NOMO-1 treated with DMSO at 0.1 percent for 48 hours (cell line): ENCODE measurements around the gene OSBPL10.
A peak's percentile ranks its signal among the peaks of the same experiment; 100 is the strongest.
"Not testable (repeated sequence)": the region's sequence is repeated elsewhere in the genome, so short reads cannot be mapped to it uniquely, and the experiment has no call there.

Source experiments
- DNase-seq: peaks from one replicate; lab custom pipeline; 2025; ENCODE audit not compliant: unreplicated experiment; lab: John Stamatoyannopoulos, UW

Gene OSBPL10

DNA sequence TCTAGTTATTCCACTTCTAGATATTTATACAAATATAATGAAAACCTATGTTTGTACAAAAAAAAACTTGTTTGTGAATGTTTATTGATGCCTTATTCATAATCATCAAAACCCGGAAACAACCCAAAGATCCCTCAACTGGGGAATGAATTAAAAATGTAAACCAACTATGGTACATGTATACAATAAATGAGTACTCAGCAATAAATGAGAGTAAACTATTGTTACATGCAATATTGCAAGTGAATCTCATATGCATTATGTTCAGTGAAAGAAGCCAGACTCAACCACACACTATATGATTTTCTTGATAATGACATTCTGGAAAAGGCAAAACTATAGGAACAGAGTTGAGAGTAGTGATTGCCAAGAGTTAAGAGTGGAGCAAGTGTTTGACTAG, 12.8 kb upstream of the OSBPL10 start:
- no peak for DNase-seq

GRCh38 chr3:31992995-31993394, 11.9 kb upstream of the OSBPL10 start:
- DNase-seq, result not testable (repeated sequence)

DNA sequence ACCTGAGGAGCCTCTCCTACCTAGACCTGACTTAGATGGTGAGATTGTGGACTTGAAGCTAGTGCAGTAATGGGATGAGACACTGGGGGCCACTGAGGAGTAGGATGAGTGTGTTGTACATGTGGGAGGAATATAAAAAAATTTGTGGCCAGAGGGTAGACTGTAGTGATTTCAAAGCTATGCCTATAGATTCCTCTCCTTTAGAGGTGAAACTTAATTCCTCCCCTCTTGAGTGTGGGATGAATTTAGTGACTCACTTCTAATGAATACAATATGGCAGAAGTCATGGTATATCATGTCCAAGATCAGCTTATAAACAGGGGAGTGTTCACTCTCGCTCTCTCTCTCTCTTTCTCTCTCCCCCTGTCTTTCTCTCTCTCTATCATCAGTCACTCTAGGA, 7.2 kb upstream of the OSBPL10 start:
- no peak for DNase-seq

DNA sequence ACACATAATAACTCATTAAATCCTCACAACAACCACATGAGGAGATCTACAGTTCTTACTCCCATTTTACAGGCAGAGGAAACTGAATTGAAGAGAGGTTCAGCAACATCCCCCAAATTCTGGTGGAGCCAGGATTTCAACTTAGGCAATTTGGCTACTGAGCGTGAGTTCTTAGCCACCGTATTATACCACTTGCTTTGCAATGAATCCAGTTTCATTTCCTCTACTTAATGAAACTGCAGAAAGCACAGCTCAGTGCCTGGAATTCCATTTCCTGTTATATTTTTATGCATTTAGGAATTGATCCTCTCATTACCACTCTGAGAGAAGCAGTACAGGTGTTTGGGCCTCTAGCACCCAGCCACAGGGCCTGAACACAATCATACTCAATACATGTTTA, 4.8 kb upstream of the OSBPL10 start:
- DNase-seq, result peak; percentile 56

DNA sequence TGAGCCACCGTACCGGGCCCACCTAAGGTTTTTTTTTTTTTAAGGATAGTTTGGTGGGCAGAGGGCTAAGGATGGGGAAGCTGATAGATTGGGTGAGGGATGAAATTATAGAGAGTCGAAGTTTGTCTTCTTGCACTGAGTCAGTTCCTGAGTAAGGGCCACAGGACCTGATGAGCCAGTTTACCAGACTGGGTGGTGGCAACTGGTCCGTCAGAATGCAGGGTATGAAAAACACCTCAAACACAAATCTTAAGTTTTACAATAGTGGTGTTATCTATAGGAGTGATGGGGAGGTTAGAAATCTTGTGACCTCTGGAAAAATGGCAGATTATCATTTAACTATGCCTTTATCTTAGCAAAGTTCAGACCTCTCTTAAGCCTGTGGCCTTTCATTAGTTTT, 3.3 kb upstream of the OSBPL10 start:
- no peak for DNase-seq

DNA sequence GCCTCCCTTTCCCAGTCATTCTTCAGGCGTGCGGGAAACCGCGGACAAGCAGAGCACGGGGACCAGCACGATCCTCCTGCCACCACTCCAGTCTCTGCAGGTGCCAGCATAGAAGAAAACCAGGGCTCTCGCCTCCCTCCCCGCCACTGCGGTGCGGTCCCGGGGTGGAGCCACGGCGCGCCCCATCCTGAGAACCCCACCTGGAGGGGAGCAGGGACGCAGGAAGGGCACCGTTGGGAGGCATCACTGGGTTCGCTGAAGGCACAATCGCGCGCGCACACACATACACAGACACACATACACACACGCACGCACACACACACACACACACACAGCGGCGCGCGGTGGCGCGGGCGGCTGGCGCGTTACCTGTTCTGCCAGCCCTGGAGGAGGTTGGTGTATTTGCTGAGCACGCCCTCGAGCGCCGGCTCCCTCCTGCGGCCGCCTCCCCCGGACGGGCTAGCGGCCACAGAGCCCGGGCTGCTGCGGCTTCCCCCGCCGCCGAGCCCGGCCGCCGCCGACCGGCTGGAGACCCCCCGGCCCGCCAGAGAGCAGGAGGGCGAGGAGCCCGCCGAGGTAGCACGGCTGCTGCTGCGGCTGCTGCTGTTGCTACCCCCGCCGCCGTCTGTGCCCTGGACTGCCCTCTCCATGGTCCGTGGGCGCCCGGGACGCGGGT, 394 bp downstream of the OSBPL10 start:
- no peak for DNase-seq

- DNase-seq, result no peak
These were observed 1.9 kb downstream of the OSBPL10 start for GRCh38 chr3:31979001-31979697.

DNA sequence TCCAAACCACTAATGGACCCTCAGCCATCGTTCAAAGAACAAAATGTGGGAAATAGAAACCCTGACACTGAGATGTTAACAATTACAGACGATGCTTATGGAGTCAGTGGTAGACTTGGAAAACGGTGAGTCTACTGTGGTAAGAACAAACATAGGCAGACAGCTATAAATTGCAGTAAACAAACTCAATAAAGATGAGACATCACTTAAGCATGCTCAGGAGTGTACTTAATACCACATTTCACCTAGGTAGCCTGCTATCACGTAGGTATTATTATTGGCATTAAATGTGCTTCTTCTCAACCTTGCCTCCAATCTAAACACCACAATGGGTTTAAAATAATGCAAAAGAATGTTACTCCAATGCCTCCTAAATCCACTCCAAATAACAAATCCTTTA, 2.5 kb downstream of the OSBPL10 start:
- DNase-seq, result no peak

DNA sequence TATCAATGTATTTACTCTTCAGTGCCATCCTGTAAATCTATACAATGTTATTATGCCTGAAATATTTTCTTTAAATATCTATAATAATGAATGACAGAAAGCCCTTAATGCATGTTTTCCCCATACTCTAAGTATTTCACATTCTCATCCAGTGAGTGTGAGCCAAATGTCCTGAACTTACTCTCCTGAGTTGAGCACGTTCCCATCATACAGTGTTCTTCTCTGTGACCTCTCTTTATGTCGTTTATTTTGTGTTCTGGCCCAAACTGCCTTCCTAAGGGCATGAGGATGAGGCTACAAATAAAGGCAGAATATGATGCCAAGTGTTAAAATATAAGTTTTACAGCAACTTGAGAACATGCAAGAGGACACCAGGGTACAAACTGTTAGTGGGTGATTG, 3.3 kb downstream of the OSBPL10 start:
- DNase-seq, result no peak

- no peak for DNase-seq
These were observed 4.8 kb downstream of the OSBPL10 start for GRCh38 chr3:31976302-31976701.

GRCh38 chr3:31974964-31975363, 6.1 kb downstream of the OSBPL10 start:
- DNase-seq, result no peak

GRCh38 chr3:31974471-31974870, 6.6 kb downstream of the OSBPL10 start:
- DNase-seq, result no peak

DNA sequence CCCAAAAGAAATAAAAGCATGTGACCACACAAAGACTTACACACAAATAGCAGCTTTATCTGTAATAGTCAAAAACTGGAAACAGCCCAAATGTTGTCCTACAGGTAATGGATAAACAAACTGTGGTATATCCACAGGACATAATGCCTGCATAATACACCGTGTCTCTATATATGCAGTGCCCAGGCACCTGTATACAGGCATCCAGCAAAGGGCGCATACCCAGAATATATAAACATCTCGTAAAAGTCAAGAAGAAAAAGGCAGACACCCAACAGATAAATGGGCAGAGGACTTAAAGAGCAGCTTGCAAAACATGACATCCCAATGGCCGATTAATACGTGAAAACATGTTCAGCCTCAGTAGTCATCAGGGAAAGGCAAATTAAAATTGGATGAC, 7.2 kb downstream of the OSBPL10 start:
- DNase-seq, result no peak

DNA sequence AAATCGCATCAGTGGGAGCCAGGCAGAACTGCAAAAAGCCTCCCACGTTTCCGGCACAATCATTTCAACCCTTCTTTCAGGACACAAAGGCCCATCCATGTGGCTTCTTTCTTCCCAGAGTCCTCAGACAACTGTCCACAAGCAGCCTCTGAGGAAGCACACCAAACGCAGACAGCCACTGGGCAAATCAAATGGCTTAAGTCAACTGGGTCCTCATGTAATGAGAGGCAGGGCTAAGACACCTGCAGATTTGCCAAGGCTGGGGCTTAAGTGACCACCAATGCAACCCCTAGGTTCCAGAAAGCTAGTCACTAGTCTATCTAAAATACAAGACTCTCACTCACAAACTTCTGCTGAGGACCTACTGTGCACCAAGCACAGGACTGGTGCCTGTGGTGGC, 8.0 kb downstream of the OSBPL10 start:
- DNase-seq, result no peak

GRCh38 chr3:31971607-31972006, 9.5 kb downstream of the OSBPL10 start:
- DNase-seq, result no peak

DNA sequence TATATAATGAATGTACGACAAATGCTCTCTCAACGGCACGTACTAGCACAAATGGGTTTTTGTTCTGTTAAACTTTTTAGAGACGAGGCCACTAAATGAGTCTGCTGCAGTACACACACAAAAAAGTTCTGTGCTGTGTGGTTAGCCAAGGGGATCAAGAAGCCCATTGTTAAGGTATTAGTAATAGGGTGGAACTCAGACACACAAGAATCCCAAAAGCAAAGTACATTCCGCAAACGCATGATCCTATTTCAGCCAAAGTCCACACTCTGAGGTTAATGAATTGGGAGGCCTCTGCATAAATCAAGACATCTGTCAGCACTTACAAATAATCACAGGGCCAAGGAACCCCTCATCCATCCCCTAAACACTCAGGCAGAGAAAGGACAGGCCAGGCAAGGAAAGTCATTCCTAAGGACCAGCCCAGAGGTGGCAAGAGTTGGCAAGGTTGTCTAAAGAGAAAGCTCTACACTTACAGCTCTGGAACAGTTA, 12.1 kb downstream of the OSBPL10 start:
- no peak for DNase-seq

GRCh38 chr3:31968369-31968926, 12.6 kb downstream of the OSBPL10 start:
- no peak for DNase-seq

GRCh38 chr3:31967592-31967991, 13.5 kb downstream of the OSBPL10 start:
- no peak for DNase-seq

- DNase-seq, result no peak
These were observed 14.0 kb downstream of the OSBPL10 start for GRCh38 chr3:31966978-31967591.

DNA sequence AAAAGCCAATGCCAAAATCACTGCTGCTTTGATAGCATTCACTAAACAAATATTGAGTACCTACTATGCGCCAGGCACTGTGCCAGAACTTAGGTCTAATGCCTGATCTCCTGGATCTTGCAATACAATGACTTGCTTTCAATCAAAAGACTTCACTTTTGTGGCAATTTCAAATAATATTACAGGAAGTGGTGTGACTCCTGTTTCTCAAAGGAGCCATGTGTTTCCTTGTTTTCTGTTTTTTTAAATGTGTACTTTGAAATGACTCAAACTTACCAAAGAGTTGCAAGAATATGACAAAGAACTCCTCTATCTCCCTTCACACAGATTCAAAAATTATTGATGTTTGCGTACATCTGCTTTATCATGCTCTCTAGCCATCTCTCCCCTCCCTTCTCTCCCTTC, 18.3 kb downstream of the OSBPL10 start:
- no peak for DNase-seq

DNA sequence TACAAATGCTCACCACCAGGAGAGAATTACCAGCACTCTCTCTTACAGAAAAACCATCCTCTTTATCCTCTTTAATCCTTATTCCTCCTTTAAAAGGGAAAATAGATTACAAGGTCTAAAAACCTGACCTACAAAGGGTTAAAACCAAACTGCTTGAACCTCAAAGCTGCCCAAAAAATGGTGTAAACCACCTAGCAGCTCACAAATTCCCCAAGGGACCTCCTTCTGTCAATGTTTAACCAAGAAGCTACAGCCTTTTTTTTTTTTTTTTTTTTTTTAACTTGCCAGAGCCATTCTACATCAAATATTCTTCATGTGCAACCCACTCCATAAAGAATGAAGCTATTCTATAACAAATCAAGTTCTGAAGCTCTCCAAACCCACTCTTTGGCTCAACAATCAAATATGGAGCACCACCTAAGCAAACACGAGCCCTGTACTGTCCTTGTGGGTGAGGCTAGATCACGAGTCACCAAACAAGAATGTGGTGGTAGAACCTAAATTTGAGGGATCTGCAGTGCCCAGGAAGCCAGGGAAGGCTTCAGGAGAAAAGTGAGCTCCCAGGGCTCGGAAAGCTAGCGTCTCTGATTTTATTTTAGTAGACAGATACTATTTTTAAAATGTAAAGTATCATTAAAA, 20.1 kb downstream of the OSBPL10 start:
- DNase-seq, result no peak
